Measurements from ENCODE around the gene PALLD. TPM values are rescaled to one million over a fixed set of nuclear protein-coding genes. Genes with fewer than 3 reads are reported as not detected.

PALLD gene
- total RNA-seq, 1 experiment from 2014 or later: 18.3 TPM

DNA sequence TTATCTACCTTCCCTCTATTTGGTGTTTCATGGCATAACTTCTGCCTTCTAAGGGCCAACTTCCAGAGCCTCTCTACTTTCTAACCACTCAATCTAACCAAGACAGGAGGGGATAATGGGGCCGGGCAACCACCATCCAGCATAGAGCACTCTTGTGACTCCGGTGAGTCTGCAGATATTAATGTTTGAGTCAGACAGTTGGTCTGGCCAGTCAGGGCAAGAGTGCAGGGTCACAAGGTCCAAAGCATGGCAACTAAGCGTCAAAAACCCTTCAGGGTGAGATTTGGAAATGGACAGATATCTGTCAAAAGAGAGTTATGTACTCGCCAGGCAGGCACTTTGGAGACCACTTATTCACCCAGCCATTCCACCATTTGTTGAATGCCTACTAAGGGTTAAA is 105.0 kb downstream of the PALLD start:
- Histone ChIP-seq H3T11ph (ENCODE audit: low read length) (no peak overlapping the region), H2BK120ac (ENCODE audit: low read depth, low read length, poor library complexity, severe bottlenecking) (no peak overlapping the region), H3K18ac (ENCODE audit: insufficient read length, low read depth, low read length) (no peak overlapping the region), H3K4me2 (ENCODE audit: insufficient read depth, insufficient read length, low read length) (no peak overlapping the region), H3K79me1 (ENCODE audit: insufficient read depth, low read depth, low read length, poor library complexity, severe bottlenecking) (no peaks in the 10 kb centered on the region), H3K14ac (ENCODE audit: insufficient read depth, low read length) (no peak overlapping the region), H3K4ac (ENCODE audit: low read depth, low read length) (no peak overlapping the region), H2BK5ac (ENCODE audit: insufficient read length, low read length) (no peak overlapping the region), H3K56ac (ENCODE audit: insufficient read length, low read depth, low read length) (no peak overlapping the region), H3K79me2 (ENCODE audit: insufficient read depth, low read length) (no peaks in the 10 kb centered on the region), H3K9ac (ENCODE audit: extremely low read depth, insufficient read length, low read length) (no peak overlapping the region), H3K9me3 (ENCODE audit: control insufficient read depth, low read depth, low read length) (no peaks in the 10 kb centered on the region), H2AK5ac (ENCODE audit: insufficient read length, low read length) (no peak overlapping the region), H4K8ac (replicated peaks; ENCODE audit: insufficient read length, low read depth, low read length) (no peak overlapping the region), H2BK15ac (ENCODE audit: low read depth, low read length) (no peak overlapping the region), H4K5ac (ENCODE audit: insufficient read length, low read depth, low read length) (no peak overlapping the region), H3K23ac (ENCODE audit: insufficient read length, low read depth, low read length) (no peak overlapping the region), H3K27ac (ENCODE audit: insufficient read length, low read depth, low read length) (no peak overlapping the region), H2AFZ (ENCODE audit: low read length) (no peak overlapping the region), H3K4me1 (ENCODE audit: insufficient read depth, low read length) (0 out of 2 replicates have a peak, but pooled peaks cover 2% of the 10 kb centered on the region), H4K20me1 (ENCODE audit: control insufficient read depth, insufficient read depth, insufficient read length) (no peaks in the 10 kb centered on the region), H4K91ac (ENCODE audit: insufficient read length, low read depth, low read length) (no peak overlapping the region), H3K23me2 (ENCODE audit: insufficient read length, low read depth, low read length, poor library complexity, severe bottlenecking) (no peaks in the 10 kb centered on the region), H3K27me3 (ENCODE audit: insufficient read depth, low read length) (no peaks in the 10 kb centered on the region), H2BK20ac (ENCODE audit: low read depth, low read length, poor library complexity, severe bottlenecking) (no peak overlapping the region), H2BK12ac (ENCODE audit: insufficient read length, low read depth, low read length) (no peak overlapping the region)
- H3K27ac Mint-ChIP-seq: no peak overlapping the region
- H3K36me3 Mint-ChIP-seq (ENCODE audit: insufficient read depth in 1 of 3, low read depth in 3 of 3): no peaks in the 10 kb centered on the region
- no peaks in the 10 kb centered on the region for H3K27me3 Mint-ChIP-seq (ENCODE audit: low read depth)
- no peak overlapping the region for H3K4me3 Mint-ChIP-seq
- DNase-seq: no peak
- no peaks in the 10 kb centered on the region for H3K9me3 Mint-ChIP-seq
- TF ChIP-seq, protein P1, sequence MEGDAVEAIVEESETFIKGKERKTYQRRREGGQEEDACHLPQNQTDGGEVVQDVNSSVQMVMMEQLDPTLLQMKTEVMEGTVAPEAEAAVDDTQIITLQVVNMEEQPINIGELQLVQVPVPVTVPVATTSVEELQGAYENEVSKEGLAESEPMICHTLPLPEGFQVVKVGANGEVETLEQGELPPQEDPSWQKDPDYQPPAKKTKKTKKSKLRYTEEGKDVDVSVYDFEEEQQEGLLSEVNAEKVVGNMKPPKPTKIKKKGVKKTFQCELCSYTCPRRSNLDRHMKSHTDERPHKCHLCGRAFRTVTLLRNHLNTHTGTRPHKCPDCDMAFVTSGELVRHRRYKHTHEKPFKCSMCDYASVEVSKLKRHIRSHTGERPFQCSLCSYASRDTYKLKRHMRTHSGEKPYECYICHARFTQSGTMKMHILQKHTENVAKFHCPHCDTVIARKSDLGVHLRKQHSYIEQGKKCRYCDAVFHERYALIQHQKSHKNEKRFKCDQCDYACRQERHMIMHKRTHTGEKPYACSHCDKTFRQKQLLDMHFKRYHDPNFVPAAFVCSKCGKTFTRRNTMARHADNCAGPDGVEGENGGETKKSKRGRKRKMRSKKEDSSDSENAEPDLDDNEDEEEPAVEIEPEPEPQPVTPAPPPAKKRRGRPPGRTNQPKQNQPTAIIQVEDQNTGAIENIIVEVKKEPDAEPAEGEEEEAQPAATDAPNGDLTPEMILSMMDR (conservative IDR thresholded peaks at IDR 0.05): no peak
- H3K4me1 Mint-ChIP-seq: peaks cover 11 to 18% of the 10 kb centered on the region in 2 experiments
- no CpG with 5 or more reads among the region's 4 CpGs for WGBS (ENCODE audit: extremely low coverage, insufficient read length, low lambda C conversion rate)

All from H9 (cell line).